ENCODE measurements around the gene GYPC. TPM values are rescaled to one million over a fixed set of nuclear protein-coding genes. Genes with fewer than 3 reads are reported as not detected.

GYPC gene
- total RNA-seq, 1 experiment from 2014 or later: 13.6 TPM

- Histone ChIP-seq H2AK5ac (ENCODE audit: insufficient read length, low read length) (no peak overlapping the region), H3K27me3 (ENCODE audit: insufficient read depth, low read length) (no peaks in the 10 kb centered on the region), H3K79me1 (ENCODE audit: insufficient read depth, low read depth, low read length, poor library complexity, severe bottlenecking) (no peaks in the 10 kb centered on the region), H3K4ac (ENCODE audit: low read depth, low read length) (no peak overlapping the region), H2BK15ac (ENCODE audit: low read depth, low read length) (no peak overlapping the region), H4K5ac (ENCODE audit: insufficient read length, low read depth, low read length) (no peak overlapping the region), H3K27ac (ENCODE audit: insufficient read length, low read depth, low read length) (no peak overlapping the region), H4K91ac (ENCODE audit: insufficient read length, low read depth, low read length) (no peak overlapping the region), H3K9me3 (ENCODE audit: control insufficient read depth, low read depth, low read length) (no peaks in the 10 kb centered on the region), H3T11ph (ENCODE audit: low read length) (no peak overlapping the region), H2BK5ac (ENCODE audit: insufficient read length, low read length) (no peak overlapping the region), H4K8ac (replicated peaks; ENCODE audit: insufficient read length, low read depth, low read length) (no peak overlapping the region), H3K18ac (ENCODE audit: insufficient read length, low read depth, low read length) (no peak overlapping the region), H2BK12ac (ENCODE audit: insufficient read length, low read depth, low read length) (no peak overlapping the region), H3K79me2 (ENCODE audit: insufficient read depth, low read length) (no peaks in the 10 kb centered on the region), H3K9ac (ENCODE audit: extremely low read depth, insufficient read length, low read length) (no peak overlapping the region), H3K23ac (ENCODE audit: insufficient read length, low read depth, low read length) (no peak overlapping the region), H3K14ac (ENCODE audit: insufficient read depth, low read length) (no peak overlapping the region), H3K4me1 (ENCODE audit: insufficient read depth, low read length) (peaks cover 4% of the 10 kb centered on the region; the same call in 1 of the 2 replicates), H4K20me1 (ENCODE audit: control insufficient read depth, insufficient read depth, insufficient read length) (no peaks in the 10 kb centered on the region), H3K23me2 (ENCODE audit: insufficient read length, low read depth, low read length, poor library complexity, severe bottlenecking) (no peaks in the 10 kb centered on the region), H2AFZ (ENCODE audit: low read length) (no peak overlapping the region), H2BK120ac (ENCODE audit: low read depth, low read length, poor library complexity, severe bottlenecking) (no peak overlapping the region), H3K56ac (ENCODE audit: insufficient read length, low read depth, low read length) (no peak overlapping the region), H2BK20ac (ENCODE audit: low read depth, low read length, poor library complexity, severe bottlenecking) (no peak overlapping the region), H3K4me2 (ENCODE audit: insufficient read depth, insufficient read length, low read length) (no peak overlapping the region)
- Mint-ChIP-seq H3K27me3 (ENCODE audit: low read depth) (peaks cover 2% of the 10 kb centered on the region; the same call in 1 of the 2 replicates), H3K4me1 (peaks cover 17 to 24% of the 10 kb centered on the region in 2 experiments), H3K27ac (no peak overlapping the region), H3K9me3 (no peaks in the 10 kb centered on the region), H3K36me3 (ENCODE audit: insufficient read depth in 1 of 3, low read depth in 3 of 3) (no peaks in the 10 kb centered on the region; a peak in 1 of 7 replicates), H3K4me3 (no peak overlapping the region)
- no CpG with 5 or more reads among the region's 3 CpGs for WGBS (ENCODE audit: extremely low coverage, insufficient read length, low lambda C conversion rate)
- no peak for DNase-seq
- TF ChIP-seq CTCF (conservative IDR thresholded peaks at IDR 0.05): no peak
Measured at GRCh38 chr2:126643972-126644371, 12.0 kb upstream of the GYPC start.
